PC-9 (cell line): Measurements from ENCODE around the gene ANO7. TPM values are rescaled to one million over a fixed set of nuclear protein-coding genes. Genes with fewer than 3 reads are reported as not detected.

ENCODE experiments used
- BruUV-seq: library from RNA; stranded (reverse); fragments of 400-500 nt; replicated peaks from 2 replicates; lab custom pipeline; 2021; lab: Mats Ljungman, UMichigan
- CTCF ChIA-PET: fragments of 300-600 bp; sonication (Branson Sonifier 250); formaldehyde crosslinking; loops from one replicate; lab custom pipeline; 2022; ENCODE audit warnings: antibody characterized with exemption; lab: Charles Lee
- POLR2A ChIA-PET: fragments of 300-600 bp; sonication (Branson Sonifier 250); formaldehyde crosslinking; loops from one replicate; lab custom pipeline; 2022; ENCODE audit warnings: antibody characterized with exemption; ENCODE audit not compliant: unreplicated experiment; lab: Charles Lee
- DNase-seq, 2 experiments: peaks; one replicate each; pipeline versions ENCODE4 v3.0.0 to v3.0.0-alpha.2; 2015 to 2022; ENCODE audit warnings: mixed read lengths in 1 of 2
- H2AFZ ChIP-seq: fragments of 200-600 bp; sonication (generic); 2 replicates; pipeline ENCODE4 v1.8.1; 2017; ENCODE audit warnings: antibody characterized with exemption
- H3F3A ChIP-seq: fragments of 200-600 bp; sonication (generic); 2 replicates; pipeline ENCODE4 v1.8.1; 2017; ENCODE audit warnings: antibody characterized with exemption, mild to moderate bottlenecking, low read depth; ENCODE audit not compliant: insufficient read depth
- H3K27ac ChIP-seq: fragments of 200-600 bp; sonication (generic); 2 replicates; pipeline ENCODE4 v1.6.1; 2016; ENCODE audit warnings: mixed run types
- H3K27me3 ChIP-seq: fragments of 200-600 bp; sonication (generic); 2 replicates; pipeline ENCODE4 v1.6.1; 2016; ENCODE audit warnings: low read depth, mixed run types; ENCODE audit not compliant: insufficient read depth
- H3K36me3 ChIP-seq: fragments of 200-600 bp; sonication (generic); 2 replicates; pipeline ENCODE4 v1.6.1; 2016; ENCODE audit warnings: low read depth, mixed run types
- H3K4me1 ChIP-seq: fragments of 200-600 bp; sonication (generic); replicated peaks from 2 replicates; pipeline ENCODE4 v1.6.1; 2016; ENCODE audit warnings: mixed run types; ENCODE audit not compliant: insufficient read depth
- H3K4me2 ChIP-seq: fragments of 200-600 bp; sonication (generic); 2 replicates; pipeline ENCODE4 v1.6.1; 2017; ENCODE audit warnings: mixed run types
- H3K4me3 ChIP-seq: fragments of 200-600 bp; sonication (generic); 2 replicates; pipeline ENCODE4 v1.6.1; 2016; ENCODE audit warnings: mixed run types
- H3K79me2 ChIP-seq: fragments of 200-600 bp; sonication (generic); 2 replicates; pipeline ENCODE4 v1.6.1; 2017; ENCODE audit warnings: low read depth, mixed run types
- H3K9me2 ChIP-seq: fragments of 200-600 bp; sonication (generic); 2 replicates; pipeline ENCODE4 v1.8.1; 2017; ENCODE audit warnings: mild to moderate bottlenecking; ENCODE audit not compliant: insufficient read depth
- H3K9me3 ChIP-seq: fragments of 200-600 bp; sonication (generic); 2 replicates; pipeline ENCODE4 v1.8.1; 2016; ENCODE audit warnings: low read depth; ENCODE audit not compliant: insufficient read depth
- H4K20me1 ChIP-seq: fragments of 200-600 bp; sonication (generic); 2 replicates; pipeline ENCODE4 v1.8.1; 2017; ENCODE audit not compliant: insufficient read depth
- CTCF ChIP-seq: fragments of 200-600 bp; sonication (generic); conservative IDR thresholded peaks from 2 replicates; pipeline ENCODE4 v1.6.1; 2017; ENCODE audit warnings: mixed run types, antibody characterized with exemption, mild to moderate bottlenecking, moderate library complexity
- EZH2 ChIP-seq: fragments of 200-600 bp; sonication (generic); IDR thresholded peaks from 2 replicates; pipeline ENCODE4 v1.8.0; 2017; ENCODE audit warnings: antibody characterized with exemption, low read depth
- intact Hi-C: fragments of 100-400 bp; cut with micrococcal nuclease; formaldehyde crosslinking; loops from one replicate; pipeline ENCODE4 v1.10.0; 2022; ENCODE audit not compliant: unreplicated experiment
- total RNA-seq: library from RNA; stranded (reverse); gene quantifications from 2 replicates; pipeline ENCODE4 v1.2.3, GENCODE V29; 2021

The ANO7 gene
- total RNA-seq, 1 experiment from 2014 or later = 6.5 TPM

DNA sequence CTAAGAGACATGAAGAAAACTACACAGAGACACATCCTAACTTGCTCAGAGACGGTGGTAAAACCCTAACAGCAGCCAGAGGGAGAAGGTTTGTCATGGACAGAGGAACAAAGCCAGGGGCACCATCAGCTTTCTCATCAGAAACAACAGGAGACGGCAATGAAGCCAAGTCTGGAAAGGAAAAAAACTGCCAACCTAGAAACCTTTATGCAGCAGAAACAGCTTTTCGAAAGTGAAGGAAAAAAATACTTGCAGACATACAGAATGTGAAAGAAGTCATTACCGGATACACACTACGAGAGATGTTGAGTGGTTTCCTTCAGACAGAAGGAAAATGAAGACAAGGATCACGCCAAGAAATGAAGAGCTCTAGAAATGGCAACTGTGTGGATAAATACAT lies 55.9 kb downstream of the ANO7 start:
- peaks cover 25% of the 10 kb centered on the region for H3F3A ChIP-seq
- peaks cover 47% of the 10 kb centered on the region for H4K20me1 ChIP-seq
- H2AFZ ChIP-seq = no peak overlapping the region
- ChIA-PET CTCF (no interaction called here), POLR2A (no interaction called here)
- no peak overlapping the region for H3K27ac ChIP-seq
- H3K79me2 ChIP-seq = no peaks in the 10 kb centered on the region
- H3K4me2 ChIP-seq = no peak overlapping the region
- no peaks in the 10 kb centered on the region for H3K9me2 ChIP-seq
- no peaks in the 10 kb centered on the region for H3K9me3 ChIP-seq
- no peaks in the 10 kb centered on the region for H3K4me1 ChIP-seq
- peaks cover 63% of the 10 kb centered on the region for H3K36me3 ChIP-seq
- H3K27me3 ChIP-seq = no peaks in the 10 kb centered on the region
- no peak overlapping the region for H3K4me3 ChIP-seq
- BruUV-seq = no TSS peak
- intact Hi-C loops = no loop called here
- no peak for DNase-seq
- no peak for TF ChIP-seq CTCF
- TF ChIP-seq EZH2 = no peak

- TF ChIP-seq CTCF = no peak
- no peak for TF ChIP-seq EZH2
- H3K79me2 ChIP-seq = no peaks in the 10 kb centered on the region
- H3K4me3 ChIP-seq = no peak overlapping the region
- intact Hi-C loops = no loop called here
- no peak overlapping the region for H2AFZ ChIP-seq
- POLR2A ChIA-PET = no interaction called here
- no peak for DNase-seq
- peaks cover 25% of the 10 kb centered on the region; the same call in 1 of the 2 replicates for H3F3A ChIP-seq
- peaks cover 54% of the 10 kb centered on the region for H4K20me1 ChIP-seq
- no peaks in the 10 kb centered on the region for H3K9me3 ChIP-seq
- H3K27ac ChIP-seq = no peak overlapping the region
- peaks cover 52% of the 10 kb centered on the region for H3K36me3 ChIP-seq
- H3K9me2 ChIP-seq = no peaks in the 10 kb centered on the region
- H3K27me3 ChIP-seq = no peaks in the 10 kb centered on the region
- BruUV-seq = no TSS peak
- CTCF ChIA-PET = no interaction called here
- H3K4me1 ChIP-seq = no peaks in the 10 kb centered on the region
- no peak overlapping the region for H3K4me2 ChIP-seq
Observed at GRCh38 chr2:241248289-241248688, 59.8 kb downstream of the ANO7 start.

- Histone ChIP-seq H3K9me3 (no peaks in the 10 kb centered on the region), H3K4me3 (no peak overlapping the region), H3K36me3 (peaks cover 52% of the 10 kb centered on the region), H3K79me2 (no peaks in the 10 kb centered on the region), H3K9me2 (no peaks in the 10 kb centered on the region), H3K27ac (no peak overlapping the region), H3K27me3 (no peaks in the 10 kb centered on the region), H3K4me1 (no peaks in the 10 kb centered on the region), H4K20me1 (peaks cover 56% of the 10 kb centered on the region), H2AFZ (no peak overlapping the region), H3K4me2 (no peak overlapping the region), H3F3A (peaks cover 25% of the 10 kb centered on the region; the same call in 1 of the 2 replicates)
- ChIA-PET POLR2A (no interaction called here), CTCF (no interaction called here)
- intact Hi-C loops = no loop called here
- no peak for DNase-seq
- TF ChIP-seq EZH2 (no peak), CTCF (no peak)
- BruUV-seq = no TSS peak
Observed at GRCh38 chr2:241248897-241249296, 60.4 kb downstream of the ANO7 start.
